ENCODE data around the gene DEF6.
A peak's percentile ranks its signal among the peaks of the same experiment; 100 is the strongest.
"Not testable (repeated sequence)": the region's sequence is repeated elsewhere in the genome, so short reads cannot be mapped to it uniquely, and the experiment has no call there.

DEF6 gene

DNA sequence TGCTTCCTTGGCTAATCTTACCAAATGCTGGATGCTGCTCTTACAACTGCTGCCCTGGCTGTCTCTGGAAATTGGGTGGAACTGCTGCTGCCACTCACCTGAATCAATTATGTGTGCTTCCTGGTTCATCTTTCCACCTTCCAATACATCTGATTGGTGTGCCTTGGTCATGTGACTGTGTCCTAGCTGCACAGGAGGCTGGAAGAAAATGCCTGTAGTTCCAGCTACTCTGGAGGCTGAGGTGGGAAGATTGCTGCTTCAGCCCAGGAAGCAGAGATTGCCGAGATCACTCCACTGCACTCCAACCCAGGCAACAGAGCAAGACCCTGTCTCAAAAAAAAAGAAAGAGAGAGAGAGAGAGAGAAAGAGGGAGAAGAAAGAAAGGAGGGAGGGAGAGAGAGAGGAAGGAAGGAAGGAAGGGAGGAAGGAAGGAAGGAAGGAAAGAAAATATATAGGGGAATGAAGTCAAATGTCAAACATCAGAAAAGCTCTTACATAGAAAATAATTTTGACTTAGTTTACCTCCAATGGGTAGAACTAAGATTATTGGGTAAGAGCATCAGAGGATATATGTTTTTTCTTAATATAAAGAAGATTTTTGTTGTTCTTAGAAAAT is 30.6 kb downstream of the DEF6 start:
- H3K4me1 ChIP-seq (ENCODE audit: control insufficient read depth in 1 of 2, insufficient read depth in 2 of 2, low read length in 2 of 2): no peaks in the 10 kb centered on the region

DNA sequence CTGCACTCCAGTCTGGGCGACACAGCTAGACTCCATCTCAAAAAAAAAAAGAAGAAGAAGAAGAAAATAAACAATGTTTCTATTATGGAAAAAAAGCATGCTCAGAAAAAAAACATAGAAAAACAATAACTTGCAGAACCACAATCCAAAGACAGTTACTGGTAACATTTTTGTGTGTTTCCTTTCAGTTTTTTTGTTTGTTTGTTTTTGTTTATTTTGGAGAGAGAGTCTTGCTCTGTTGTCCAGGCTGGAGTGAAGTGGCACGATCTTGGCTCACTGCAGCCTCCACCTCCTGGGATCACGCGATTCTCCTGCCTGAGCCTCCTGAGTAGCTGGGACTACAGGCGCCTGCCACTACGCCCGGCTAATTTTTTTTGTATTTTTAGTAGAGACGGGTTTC is 31.3 kb downstream of the DEF6 start:
- H3K36me3 ChIP-seq (ENCODE audit: control insufficient read depth in 1 of 2, insufficient read depth in 2 of 2, low read length in 2 of 2); H3K4me3 ChIP-seq (ENCODE audit: low read depth in 1 of 2, low read length in 2 of 2): not testable (repeated sequence)

More for the DNA sequence above, 30.6 kb downstream of the DEF6 start:
- Histone ChIP-seq H3K36me3 (ENCODE audit: control insufficient read depth in 1 of 2, insufficient read depth in 2 of 2, low read length in 2 of 2) (no peaks in the 10 kb centered on the region), H3K27ac (ENCODE audit: low read length) (no peak overlapping the region), H3K4me3 (ENCODE audit: low read depth in 1 of 2, low read length in 2 of 2) (no peak overlapping the region), H3K9me3 (ENCODE audit: control insufficient read depth in 1 of 2, low read length in 2 of 2) (no peaks in the 10 kb centered on the region), H3K27me3 (ENCODE audit: low read depth, low read length) (no peaks in the 10 kb centered on the region)

DNA sequence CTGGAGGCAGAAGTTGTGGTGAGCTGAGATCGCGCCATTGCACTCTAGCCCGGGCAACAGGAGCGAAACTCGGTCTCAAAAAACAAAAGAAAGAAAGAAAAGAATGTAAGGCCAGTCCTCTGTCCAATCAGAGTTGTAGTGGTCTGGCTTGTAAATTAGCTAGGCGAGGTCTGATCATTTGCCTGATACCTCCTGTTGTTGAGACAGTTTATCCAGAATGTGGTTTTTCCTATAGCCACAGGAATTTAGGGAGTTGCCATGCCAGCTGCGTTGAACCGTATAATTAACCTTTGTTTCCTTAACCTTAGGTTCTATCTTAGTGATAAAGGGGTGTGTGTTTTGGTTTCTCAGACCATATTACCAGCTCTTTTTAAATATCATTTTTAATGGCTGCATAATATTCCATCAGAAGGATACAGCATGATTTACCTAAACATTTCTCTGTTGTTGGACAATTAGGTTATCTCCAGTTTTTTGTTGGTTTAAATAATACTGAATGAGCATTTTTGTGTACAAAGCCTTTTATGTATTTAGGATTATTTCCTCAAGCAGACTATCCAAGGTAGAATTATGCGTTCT is 33.0 kb downstream of the DEF6 start:
- Histone ChIP-seq H3K36me3 (ENCODE audit: control insufficient read depth in 1 of 2, insufficient read depth in 2 of 2, low read length in 2 of 2) (no peaks in the 10 kb centered on the region), H3K4me3 (ENCODE audit: low read depth in 1 of 2, low read length in 2 of 2) (no peak overlapping the region), H3K27me3 (ENCODE audit: low read depth, low read length) (no peaks in the 10 kb centered on the region), H3K9me3 (ENCODE audit: control insufficient read depth in 1 of 2, low read length in 2 of 2) (no peaks in the 10 kb centered on the region), H3K4me1 (ENCODE audit: control insufficient read depth in 1 of 2, insufficient read depth in 2 of 2, low read length in 2 of 2) (no peaks in the 10 kb centered on the region), H3K27ac (ENCODE audit: low read length) (no peak overlapping the region)

More for the DNA sequence above, 31.3 kb downstream of the DEF6 start:
- H3K4me1 ChIP-seq (ENCODE audit: control insufficient read depth in 1 of 2, insufficient read depth in 2 of 2, low read length in 2 of 2); H3K27me3 ChIP-seq (ENCODE audit: low read depth, low read length); H3K9me3 ChIP-seq (ENCODE audit: control insufficient read depth in 1 of 2, low read length in 2 of 2); H3K27ac ChIP-seq (ENCODE audit: low read length): not testable (repeated sequence)

DNA sequence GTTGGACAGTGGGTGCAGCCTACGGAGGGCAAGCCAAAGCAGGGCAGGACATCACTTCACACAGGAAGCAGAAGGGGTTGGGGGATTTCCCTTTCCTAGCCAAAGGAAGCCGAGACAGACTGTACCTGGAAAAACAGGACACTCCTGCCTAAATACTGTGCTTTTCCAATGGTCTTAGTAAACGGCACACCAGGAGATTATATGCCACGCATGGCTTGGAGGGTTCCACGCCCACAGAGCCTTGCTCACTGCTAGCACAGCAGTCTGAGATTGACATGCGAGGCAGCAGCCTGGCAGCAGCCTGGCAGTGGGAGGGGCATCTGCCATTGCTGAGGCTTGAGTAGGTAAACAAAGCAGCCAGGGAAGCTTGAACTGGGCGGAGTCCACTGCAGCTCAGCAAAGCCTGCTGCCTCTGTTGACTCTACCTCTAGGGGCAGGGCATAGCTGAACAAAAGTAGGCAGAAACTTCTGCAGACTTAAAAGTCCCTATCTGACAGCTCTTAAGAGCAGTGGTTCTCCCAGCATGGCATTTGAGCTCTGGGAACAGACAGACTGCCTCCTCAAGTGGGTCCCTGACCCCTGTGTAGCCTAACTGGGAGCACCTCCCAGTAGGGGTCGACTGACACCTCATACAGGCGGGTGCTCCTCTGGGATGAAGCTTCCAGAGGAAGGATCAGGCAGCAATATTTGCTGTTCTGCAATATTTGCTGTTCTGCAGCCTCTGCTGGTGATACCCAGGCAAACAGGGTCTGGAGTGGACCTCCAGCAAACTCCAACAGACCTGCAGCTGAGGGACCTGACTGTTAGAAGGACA is 34.7 kb downstream of the DEF6 start:
- H3K36me3 ChIP-seq (ENCODE audit: control insufficient read depth in 1 of 2, insufficient read depth in 2 of 2, low read length in 2 of 2); H3K4me3 ChIP-seq (ENCODE audit: low read depth in 1 of 2, low read length in 2 of 2); H3K27ac ChIP-seq (ENCODE audit: low read length); H3K27me3 ChIP-seq (ENCODE audit: low read depth, low read length); H3K9me3 ChIP-seq (ENCODE audit: control insufficient read depth in 1 of 2, low read length in 2 of 2); H3K4me1 ChIP-seq (ENCODE audit: control insufficient read depth in 1 of 2, insufficient read depth in 2 of 2, low read length in 2 of 2): not testable (repeated sequence)

DNA sequence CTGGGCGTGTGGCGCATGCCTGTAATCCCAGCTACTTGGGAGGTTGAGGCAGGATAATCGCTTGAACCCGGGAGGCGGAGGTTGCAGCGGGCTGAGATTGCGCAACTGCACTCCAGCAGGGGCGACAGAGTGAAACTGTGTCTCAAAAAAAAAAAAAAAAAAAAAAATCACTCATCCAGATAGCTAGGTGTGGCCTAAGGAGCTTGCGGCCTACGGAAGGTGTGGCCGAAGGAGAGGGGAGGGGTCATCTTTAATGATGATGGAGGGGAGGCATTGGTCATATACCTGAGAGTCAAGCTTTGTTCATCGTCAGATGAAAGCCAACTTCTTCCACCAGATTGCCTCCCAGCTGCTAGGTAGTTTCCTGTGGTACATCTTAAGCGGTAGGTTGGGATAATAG is 43.9 kb downstream of the DEF6 start:
- H3K27me3 ChIP-seq (ENCODE audit: low read depth, low read length): no peaks in the 10 kb centered on the region
- H3K4me3 ChIP-seq (ENCODE audit: low read depth in 1 of 2, low read length in 2 of 2): no peak overlapping the region
- H3K9me3 ChIP-seq (ENCODE audit: control insufficient read depth in 1 of 2, low read length in 2 of 2): no peaks in the 10 kb centered on the region
- H3K27ac ChIP-seq (ENCODE audit: low read length): no peak overlapping the region
- peaks cover 6 to 15% of the 10 kb centered on the region in 2 donors for H3K4me1 ChIP-seq (ENCODE audit: control insufficient read depth in 1 of 2, insufficient read depth in 2 of 2, low read length in 2 of 2)
- H3K36me3 ChIP-seq (ENCODE audit: control insufficient read depth in 1 of 2, insufficient read depth in 2 of 2, low read length in 2 of 2): peaks cover 0 to 6% of the 10 kb centered on the region in 2 donors

DNA sequence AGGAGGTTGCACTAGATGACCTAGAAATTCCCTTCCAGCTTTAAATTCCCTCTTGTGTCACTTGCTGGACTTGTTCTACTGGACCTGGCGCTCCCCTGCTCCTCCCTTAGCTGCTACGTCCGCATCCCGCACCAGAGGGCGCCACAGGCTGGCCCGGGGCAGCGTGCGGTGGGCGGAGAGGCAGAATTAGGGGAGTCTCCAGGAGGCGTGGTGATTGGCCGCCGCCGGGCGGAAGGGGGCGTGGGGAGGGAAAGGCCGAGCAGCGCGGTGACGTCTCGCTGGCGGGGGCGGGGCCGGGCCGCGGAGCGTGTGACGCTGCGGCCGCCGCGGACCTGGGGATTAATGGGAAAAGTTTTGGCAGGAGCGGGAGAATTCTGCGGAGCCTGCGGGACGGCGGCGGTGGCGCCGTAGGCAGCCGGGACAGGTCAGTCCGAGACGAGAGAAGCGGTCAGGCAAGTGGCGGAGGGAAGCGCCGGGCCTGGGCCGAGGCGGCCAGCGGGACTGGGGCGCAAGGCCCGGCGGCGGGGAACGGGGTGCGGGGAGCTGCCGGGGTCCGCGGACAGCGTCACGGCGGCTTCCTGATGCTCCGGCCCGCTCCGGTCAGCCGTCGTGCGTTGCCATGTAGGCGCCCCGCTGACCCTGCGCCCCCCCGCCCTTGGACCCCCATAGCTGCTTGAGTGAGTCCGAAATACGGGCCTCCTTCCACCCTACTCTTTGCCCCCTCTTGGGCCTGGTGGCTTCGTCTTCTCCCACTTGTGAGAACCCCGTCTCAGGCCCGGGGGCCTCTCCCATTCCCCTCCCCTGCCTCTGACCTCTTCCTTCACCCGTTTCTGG is 44.9 kb downstream of the DEF6 start, which contains the start of gene PPARD:
Gene PPARD (plus strand): TSS at position 301 of the 834 bp plus-strand sequence. CDS start 68,530 bp downstream, outside the sequence.
- Histone ChIP-seq H3K4me3 (ENCODE audit: low read depth in 1 of 2, low read length in 2 of 2) (peak within 1 kb of the TSS; percentile 62 to 66), H3K9me3 (ENCODE audit: control insufficient read depth in 1 of 2, low read length in 2 of 2) (no peaks in the 10 kb centered on the region), H3K27me3 (ENCODE audit: low read depth, low read length) (no peaks in the 10 kb centered on the region), H3K27ac (ENCODE audit: low read length) (peak within 1 kb of the TSS; percentile 52), H3K4me1 (ENCODE audit: control insufficient read depth in 1 of 2, insufficient read depth in 2 of 2, low read length in 2 of 2) (peaks cover 6 to 15% of the 10 kb centered on the region in 2 donors), H3K36me3 (ENCODE audit: control insufficient read depth in 1 of 2, insufficient read depth in 2 of 2, low read length in 2 of 2) (peaks cover 0 to 12% of the 10 kb centered on the region in 2 donors)

DNA sequence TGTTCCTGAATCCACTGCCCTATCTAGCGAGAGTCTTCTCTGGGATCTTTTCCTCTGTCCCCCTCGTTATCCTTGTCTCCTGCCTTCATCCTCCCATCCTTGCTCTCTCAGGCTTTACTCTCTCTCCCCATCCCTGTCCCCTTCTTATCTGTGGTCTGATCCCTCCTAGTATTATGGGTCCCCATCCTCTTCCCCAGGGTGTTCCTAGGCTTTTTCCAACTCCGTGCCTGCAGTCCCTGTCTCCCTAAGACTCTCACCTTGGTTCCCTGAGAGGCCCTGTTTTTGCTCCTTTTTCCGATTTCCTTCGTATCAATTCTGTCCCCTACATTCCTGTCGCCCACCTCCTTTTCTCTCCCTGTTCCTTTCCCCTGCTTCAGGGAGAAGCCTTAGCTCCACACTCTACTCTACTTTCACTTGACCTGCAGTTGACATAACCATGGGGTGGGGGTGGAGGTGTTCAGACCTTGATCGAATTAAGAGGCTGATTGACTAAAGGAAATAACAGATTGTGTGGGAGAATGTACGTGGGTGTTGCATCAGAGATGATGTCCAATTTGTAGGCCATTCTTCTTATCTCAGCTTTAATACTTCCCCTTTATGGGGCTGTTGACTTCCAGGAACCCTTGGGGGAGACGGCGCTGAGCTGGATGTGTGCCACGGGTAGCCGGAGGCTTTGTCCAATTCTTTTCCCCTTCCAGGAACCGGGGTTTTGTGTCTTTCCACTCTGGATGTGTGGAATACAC is 45.6 kb downstream of the DEF6 start:
- H3K9me3 ChIP-seq (ENCODE audit: control insufficient read depth in 1 of 2, low read length in 2 of 2): no peaks in the 10 kb centered on the region
- no peaks in the 10 kb centered on the region for H3K27me3 ChIP-seq (ENCODE audit: low read depth, low read length)
- peak overlapping the region; percentile 52 for H3K27ac ChIP-seq (ENCODE audit: low read length)
- H3K4me3 ChIP-seq (ENCODE audit: low read depth in 1 of 2, low read length in 2 of 2): peak overlapping the region; percentile 62 to 66
- H3K36me3 ChIP-seq (ENCODE audit: control insufficient read depth in 1 of 2, insufficient read depth in 2 of 2, low read length in 2 of 2): peaks cover 0 to 14% of the 10 kb centered on the region in 2 donors
- H3K4me1 ChIP-seq (ENCODE audit: control insufficient read depth in 1 of 2, insufficient read depth in 2 of 2, low read length in 2 of 2): peaks cover 6 to 15% of the 10 kb centered on the region in 2 donors

DNA sequence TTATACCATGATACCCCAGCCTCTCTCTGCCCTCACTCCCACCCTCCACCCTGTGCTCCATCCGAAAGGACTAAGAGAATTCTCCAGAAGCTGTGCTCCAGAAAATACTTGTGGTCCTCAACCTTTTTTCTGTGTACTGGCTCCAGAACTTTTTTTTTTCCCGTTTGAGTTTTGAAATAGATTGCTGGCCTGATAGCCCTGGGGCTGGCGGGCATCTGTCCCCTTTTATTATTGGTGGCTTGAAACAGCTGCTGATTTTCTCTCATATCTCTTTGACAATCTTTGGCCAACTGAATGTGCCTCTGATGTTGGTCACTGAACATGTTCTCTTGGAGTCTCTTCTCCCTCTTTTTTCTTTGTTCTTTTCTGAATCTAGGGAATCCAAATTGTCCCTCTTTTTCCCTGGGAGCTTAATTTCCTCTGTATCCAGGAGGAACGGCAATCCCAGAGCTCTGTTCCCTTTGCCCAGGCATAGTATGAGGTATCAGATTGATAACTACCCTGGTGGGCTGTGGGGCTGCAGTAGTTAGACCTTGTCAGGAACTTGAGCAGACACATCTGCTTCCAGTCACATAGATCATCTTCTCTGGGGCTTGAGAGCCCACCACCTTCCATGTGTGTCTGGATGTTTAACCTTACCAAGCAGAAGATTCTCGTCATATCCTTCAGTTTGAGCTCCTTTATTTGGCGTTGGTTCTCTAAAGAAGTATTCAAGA is 46.4 kb downstream of the DEF6 start:
- H3K27ac ChIP-seq (ENCODE audit: low read length): peak overlapping the region; percentile 52
- H3K9me3 ChIP-seq (ENCODE audit: control insufficient read depth in 1 of 2, low read length in 2 of 2): no peaks in the 10 kb centered on the region
- peaks cover 10 to 20% of the 10 kb centered on the region in 2 donors for H3K4me1 ChIP-seq (ENCODE audit: control insufficient read depth in 1 of 2, insufficient read depth in 2 of 2, low read length in 2 of 2)
- peaks cover 0 to 19% of the 10 kb centered on the region in 2 donors for H3K36me3 ChIP-seq (ENCODE audit: control insufficient read depth in 1 of 2, insufficient read depth in 2 of 2, low read length in 2 of 2)
- no peaks in the 10 kb centered on the region for H3K27me3 ChIP-seq (ENCODE audit: low read depth, low read length)
- H3K4me3 ChIP-seq (ENCODE audit: low read depth in 1 of 2, low read length in 2 of 2): peak overlapping the region; percentile 62 to 66

DNA sequence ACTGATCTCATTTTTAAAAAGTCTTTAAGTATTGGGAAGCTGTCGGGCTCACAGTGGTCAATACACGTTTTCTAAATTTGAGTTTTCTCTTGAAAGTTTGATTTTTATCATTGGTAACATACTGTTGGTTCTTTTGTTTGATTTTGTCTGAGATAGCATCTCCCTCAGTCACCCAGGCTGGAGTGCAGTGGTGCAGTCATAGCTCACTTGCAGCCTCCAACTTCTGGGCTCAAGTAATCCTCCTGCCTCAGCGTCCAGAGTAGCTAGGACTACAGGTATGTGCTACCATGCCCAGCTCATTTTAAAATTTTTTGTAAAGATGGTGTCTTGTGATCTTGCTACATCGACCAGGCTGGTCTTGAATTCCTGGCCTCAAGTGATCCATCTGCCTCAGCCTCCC is 53.8 kb downstream of the DEF6 start:
- peaks cover 4 to 13% of the 10 kb centered on the region in 2 donors for H3K4me1 ChIP-seq (ENCODE audit: control insufficient read depth in 1 of 2, insufficient read depth in 2 of 2, low read length in 2 of 2)
- H3K36me3 ChIP-seq (ENCODE audit: control insufficient read depth in 1 of 2, insufficient read depth in 2 of 2, low read length in 2 of 2): peaks cover 14 to 24% of the 10 kb centered on the region in 2 donors
- H3K9me3 ChIP-seq (ENCODE audit: control insufficient read depth in 1 of 2, low read length in 2 of 2): no peaks in the 10 kb centered on the region
- H3K4me3 ChIP-seq (ENCODE audit: low read depth in 1 of 2, low read length in 2 of 2): no peak overlapping the region
- H3K27me3 ChIP-seq (ENCODE audit: low read depth, low read length): no peaks in the 10 kb centered on the region
- no peak overlapping the region for H3K27ac ChIP-seq (ENCODE audit: low read length)

DNA sequence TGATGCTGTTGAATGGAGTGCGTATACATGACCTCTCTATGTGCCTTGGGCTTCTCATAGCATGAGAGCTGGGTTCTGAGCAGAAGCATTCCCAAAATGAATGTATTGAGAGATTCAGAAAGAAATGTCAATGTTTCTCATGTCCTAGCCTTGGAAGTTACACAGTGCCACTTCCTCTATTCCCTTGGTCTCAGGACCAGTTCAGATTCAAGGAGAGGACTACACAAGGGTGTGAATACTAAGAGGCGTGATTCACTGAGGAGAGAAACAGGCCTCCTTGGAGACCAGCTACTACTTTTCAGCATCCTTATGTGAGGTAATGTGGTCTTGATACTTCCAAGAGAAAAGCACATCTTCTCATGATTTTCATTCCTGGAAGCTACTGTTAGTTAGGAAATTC is 55.1 kb downstream of the DEF6 start:
- Histone ChIP-seq H3K4me3 (ENCODE audit: low read depth in 1 of 2, low read length in 2 of 2) (no peak overlapping the region), H3K9me3 (ENCODE audit: control insufficient read depth in 1 of 2, low read length in 2 of 2) (no peaks in the 10 kb centered on the region), H3K36me3 (ENCODE audit: control insufficient read depth in 1 of 2, insufficient read depth in 2 of 2, low read length in 2 of 2) (peaks cover 14 to 19% of the 10 kb centered on the region in 2 donors), H3K27me3 (ENCODE audit: low read depth, low read length) (no peaks in the 10 kb centered on the region), H3K27ac (ENCODE audit: low read length) (no peak overlapping the region), H3K4me1 (ENCODE audit: control insufficient read depth in 1 of 2, insufficient read depth in 2 of 2, low read length in 2 of 2) (peaks cover 4 to 16% of the 10 kb centered on the region in 2 donors)

Data from muscle layer of duodenum (tissue), 2 donors.